Raji (cell line): Measurements from ENCODE around the gene TM4SF5.
A peak's percentile ranks its signal among the peaks of the same experiment; 100 is the strongest.

Experiments used
- POLR2A ChIP-seq: IDR thresholded peaks from 2 replicates; pipeline ENCODE4 v1.6.1; 2011; ENCODE audit warnings: low read depth, low read length, control low read depth; ENCODE audit not compliant: insufficient read depth

The TM4SF5 gene, protein sequence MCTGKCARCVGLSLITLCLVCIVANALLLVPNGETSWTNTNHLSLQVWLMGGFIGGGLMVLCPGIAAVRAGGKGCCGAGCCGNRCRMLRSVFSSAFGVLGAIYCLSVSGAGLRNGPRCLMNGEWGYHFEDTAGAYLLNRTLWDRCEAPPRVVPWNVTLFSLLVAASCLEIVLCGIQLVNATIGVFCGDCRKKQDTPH

DNA sequence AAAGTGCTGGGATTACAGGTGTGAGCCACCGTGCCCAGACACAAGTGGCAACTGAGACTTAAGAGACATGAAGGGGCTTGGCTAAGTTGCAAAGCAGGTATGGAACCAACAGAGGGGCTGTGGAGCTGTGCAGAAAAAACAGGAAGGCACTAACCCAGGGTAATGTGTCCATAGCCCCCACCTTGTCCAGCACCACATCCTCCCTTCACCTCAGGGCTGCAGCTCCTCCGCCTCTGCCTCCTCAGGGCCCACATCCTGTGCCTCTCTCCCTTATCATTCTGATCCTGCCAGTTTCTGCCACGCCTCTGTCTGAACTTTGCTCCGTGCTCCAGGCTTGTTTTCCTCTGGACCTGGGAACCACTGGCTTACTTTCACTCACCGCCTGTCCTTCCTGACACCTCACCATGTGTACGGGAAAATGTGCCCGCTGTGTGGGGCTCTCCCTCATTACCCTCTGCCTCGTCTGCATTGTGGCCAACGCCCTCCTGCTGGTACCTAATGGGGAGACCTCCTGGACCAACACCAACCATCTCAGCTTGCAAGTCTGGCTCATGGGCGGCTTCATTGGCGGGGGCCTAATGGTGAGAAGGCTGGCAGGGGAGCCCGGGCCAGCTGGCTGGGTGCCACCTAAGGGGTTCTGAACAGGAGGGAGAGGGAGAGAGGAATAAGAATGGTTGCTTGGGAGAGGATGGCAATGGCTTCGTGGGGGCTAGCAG is at the start of gene TM4SF5:
TSS of gene TM4SF5 (plus strand) at position 368 of the 716 bp plus-strand sequence. CDS start at position 405, 37 bp downstream.
- no peak for TF ChIP-seq POLR2A

DNA sequence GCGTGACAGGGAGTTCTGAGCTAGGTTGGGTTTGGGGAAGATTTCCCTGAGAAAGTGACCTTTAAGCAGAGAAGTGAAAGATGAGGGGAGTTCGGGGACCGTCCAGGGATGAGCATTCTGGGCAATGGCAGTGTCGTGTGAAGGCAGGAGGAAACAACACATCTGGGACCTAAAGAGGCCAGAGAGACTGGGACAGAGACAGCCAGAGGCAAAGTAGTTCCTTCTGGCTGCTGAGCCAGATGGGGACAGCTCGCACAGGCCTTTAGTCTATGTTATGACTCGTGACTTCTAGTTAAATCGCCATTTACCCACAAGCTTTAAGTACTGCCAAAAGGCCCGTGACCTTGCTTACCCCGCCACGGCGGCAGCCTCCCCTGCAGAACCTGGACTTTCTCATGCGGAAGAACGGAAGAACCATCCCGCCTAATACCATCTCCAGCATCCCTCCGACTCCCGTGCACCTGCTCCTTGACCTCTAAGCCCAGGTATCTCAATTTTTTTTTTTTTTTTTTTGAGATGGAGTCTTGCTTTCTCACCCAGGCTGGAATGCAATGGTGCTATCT is 48.9 kb upstream of the TM4SF5 start:
- TF ChIP-seq POLR2A: no peak

DNA sequence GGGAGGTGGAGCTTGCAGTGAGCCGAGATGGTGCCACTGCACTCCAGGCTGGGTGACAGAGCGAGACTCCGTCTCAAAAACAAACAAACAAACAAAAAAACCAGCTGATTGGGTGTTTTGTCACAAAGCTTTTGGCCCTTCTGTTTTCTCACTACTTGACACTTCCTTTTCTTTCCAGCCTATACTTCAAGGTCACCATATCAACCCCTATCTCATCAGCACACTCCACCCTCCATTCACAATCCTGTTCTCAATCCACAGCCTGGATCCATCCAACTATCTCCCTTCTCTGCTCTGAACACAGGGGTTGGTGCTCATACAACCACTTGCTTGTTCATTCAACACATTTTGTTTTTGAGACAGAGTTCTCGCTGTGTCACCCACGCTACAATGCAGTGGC is 47.0 kb upstream of the TM4SF5 start:
- TF ChIP-seq POLR2A: no peak

DNA sequence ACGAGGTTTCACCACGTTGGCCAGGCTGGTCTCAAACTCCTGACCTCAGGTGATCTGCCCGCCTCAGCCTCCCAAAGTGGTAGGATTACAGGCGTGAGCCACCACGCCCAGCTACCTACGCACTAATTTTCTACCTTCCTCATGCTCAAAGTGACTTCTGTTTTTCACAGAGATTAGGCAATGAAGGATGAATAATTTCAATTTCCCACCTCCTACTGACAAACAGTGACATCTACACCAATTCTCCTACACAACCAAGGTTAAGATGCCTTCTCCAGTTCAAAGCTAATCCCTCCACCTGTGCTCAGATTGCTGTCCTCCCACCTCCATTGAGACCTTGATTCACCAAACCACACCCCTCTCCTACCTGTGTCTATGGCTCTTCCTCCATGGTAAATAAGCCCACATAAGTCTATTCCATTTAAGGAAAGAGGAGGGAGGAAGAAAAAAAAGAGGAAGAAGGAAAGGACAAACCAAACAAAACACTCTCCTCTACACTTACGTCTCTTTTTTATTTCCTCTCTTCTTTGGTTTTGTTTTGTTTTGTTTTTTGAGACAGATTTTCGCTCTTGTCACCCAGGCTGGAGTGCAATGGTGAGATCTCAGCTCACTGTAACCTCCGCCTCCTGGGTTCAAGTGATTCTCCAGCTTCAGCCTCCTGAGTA is 45.9 kb upstream of the TM4SF5 start:
- no peak for TF ChIP-seq POLR2A

DNA sequence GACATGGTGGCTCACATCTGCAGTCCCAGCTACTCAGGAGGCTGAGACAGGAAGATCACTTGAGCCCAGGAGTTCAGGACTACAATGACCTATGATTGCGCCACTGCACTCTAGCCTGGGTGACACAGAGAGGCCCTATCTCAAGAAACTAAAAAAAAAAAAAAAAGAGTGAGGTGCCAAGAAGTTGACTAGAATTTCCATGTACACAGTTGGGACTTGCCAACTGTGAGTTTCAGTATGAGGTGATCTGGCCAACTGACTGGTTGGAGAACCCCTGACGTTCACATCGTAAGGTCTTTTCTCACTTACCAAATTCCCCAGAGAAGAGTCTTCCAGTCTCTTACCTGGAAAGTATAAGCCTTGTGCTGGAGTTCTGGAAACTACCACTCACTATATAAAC is 43.6 kb upstream of the TM4SF5 start:
- TF ChIP-seq POLR2A: no peak

DNA sequence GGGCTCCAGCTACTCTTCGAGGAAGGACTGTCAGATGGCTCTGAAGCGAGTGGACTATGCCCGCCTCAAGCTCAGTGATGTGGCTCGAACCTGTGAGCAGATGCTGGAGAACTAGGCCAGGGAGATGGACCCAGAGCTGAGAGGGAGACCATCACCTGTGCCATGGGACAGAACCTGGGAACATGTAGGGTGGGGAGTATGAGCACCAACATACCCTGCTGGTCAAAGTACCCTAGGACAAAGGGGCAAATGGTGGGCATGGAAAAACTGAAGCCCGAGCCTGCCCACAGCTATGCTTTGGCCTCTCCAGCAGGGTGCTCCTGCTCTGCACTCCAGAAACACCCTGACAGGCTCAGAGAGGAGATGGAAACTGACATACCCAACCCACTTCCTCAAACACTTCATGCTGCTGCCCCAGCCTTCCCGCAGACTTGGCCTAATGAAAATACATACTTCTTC is 38.6 kb upstream of the TM4SF5 start:
- no peak for TF ChIP-seq POLR2A

DNA sequence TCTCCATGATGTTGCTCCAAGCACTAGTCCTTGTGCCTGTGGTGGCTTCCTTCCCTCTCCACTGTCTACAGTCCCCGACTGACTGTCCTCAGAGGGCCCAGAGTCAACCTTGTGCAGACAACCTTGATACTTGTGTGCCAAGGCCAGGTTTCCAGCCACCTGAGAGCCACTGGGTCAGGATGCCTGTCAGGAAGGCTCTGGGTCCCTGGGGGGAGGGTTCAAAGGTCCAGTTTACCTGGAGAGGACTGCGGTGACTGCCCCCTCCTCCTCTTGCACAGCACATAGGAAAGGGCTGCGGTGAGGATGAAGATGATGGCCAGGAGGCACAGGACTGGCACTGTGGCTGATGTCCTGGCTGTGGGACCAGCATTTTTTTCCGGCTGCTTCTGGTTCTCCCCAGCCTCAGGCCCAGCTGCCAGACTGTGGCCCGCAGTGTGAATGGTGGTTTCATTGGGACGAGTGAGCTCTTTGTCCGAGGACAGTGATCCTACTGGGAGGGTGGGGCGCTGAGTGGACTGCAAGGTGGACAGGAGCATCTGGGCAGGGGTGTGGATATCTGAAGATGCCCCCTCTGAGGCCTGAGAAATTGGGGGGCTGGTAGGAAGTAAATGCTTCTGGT is 36.7 kb upstream of the TM4SF5 start:
- TF ChIP-seq POLR2A: 0 out of 2 replicates have a peak, but pooled peaks have one; percentile 11

DNA sequence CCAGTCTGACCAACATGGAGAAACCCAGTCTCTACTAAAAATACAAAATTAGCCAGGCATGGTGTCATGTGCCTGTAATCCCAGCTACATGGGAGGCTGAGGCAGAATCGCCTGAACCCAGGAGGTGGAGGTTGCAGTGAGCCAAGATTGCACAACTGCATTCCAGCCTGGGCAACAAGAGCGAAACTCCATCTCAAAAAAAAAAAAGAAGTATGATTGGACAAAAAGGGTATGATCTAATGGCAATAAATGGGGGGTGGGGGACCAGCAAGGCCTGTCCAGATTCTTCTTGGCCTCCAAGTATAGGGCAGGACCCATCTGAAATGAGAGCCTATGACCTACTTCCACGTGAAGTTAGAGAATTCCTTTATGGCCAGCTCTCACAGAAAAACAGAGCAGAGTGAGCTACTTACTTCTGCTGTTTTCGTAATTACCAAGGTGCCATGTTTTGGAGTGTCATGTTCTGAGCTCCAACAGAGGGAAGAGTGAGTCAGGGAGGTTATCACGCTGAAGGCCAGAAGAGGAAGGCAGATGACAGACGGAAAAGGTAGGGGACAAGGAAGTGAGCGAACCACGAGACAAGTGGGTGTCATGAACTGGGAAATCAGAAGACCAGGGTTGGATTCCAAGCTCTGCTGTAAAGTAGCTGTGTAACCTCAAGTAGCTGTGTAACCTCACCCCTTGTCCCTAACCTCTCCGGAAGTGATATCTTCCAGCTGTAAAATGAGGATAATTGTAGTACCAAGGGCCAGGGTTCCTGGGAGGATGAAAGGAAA is 35.6 kb upstream of the TM4SF5 start:
- TF ChIP-seq POLR2A: no peak

DNA sequence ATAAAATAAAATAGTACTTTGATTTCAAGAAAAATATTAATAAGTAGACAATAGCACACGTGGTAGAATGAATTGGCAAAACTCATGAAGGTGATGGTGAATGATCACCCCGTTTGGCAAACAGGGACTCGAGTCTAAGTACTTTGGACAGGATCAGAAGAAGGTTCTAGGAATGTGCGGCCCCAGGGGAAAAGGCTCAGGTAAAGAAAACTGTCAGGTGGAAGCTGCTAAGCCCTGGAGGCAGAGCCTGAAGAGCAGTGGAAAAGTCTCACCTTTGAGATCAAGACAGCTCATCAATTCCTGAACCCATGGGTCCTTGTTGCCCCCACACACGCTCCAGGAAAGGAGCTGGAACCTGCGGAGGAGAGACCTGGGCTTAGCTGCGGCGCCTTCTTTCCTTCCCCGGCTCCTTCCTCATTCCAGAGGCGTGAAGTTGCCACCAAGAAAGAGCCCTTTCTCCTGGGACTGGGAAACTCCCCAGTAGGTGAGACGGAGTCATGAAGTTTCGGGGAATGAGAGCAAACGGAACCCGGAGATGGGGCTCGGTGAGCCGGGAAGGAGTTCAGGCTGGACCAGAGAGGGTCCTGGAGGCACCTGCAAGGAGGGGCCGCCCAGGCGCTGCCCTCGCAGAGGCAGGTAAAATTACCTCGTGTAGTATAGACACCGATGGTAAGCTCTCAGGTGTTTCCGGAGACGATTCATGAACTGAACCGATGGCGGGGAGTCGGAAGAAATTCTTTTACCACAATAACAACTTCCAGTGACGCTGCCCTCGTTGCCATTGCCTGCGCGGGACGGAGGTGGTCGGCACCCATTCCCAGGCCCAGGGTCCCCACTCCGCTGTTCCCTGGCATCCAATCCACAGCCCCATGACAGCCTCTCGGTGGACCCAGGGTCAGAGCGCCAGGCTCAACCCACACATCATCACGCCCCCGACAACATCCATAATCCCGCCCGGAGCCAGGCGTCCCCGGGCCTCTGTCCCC is 33.3 kb upstream of the TM4SF5 start:
- no peak for TF ChIP-seq POLR2A

DNA sequence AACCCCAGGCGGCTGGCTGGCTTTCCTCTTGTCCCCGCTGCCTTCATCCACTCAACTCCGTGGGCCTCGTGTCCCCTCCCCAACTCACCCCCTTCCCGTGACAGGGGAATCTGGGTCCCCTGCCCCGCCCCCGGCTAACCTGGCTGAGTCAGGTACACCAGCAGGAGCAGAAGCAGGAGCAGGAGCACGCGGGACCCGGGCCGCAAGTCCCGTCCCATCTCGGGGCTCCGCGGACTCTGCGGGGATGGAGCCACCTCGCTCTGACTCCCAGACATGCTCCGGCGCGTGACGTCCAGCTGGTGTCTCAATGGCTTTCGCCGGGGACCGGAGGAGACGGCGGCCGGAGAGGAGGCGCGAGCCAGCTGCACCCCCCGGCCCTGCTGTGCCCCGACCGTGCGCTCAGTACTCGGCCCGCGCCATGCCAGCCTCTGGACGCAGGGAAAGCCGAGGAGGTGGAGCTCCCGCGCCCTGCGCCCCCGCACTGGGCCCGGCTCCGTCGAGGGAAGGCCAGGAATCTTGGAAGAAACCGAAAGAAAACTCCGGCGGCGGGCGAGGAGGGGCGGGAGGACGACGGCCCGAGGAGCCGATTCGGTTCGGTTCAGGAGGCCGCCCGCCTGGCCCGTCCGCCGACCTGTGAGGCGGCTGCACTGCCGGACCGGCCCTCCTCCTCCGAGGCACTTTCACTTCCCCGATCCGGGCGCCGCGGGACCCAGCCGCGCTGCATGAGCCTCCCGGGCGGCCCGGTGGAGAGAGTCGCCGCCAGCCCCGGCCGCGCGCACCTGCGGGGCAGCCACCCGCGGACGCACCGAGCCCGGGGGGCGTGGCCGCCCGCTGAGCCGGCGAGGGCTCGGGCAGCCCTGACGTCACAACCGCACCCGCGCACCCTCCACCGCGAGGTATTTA is 32.3 kb upstream of the TM4SF5 start, which contains the start of the genes CXCL16 and ZMYND15:
TSS of gene CXCL16 (minus strand) at position 807 of the 903 bp plus-strand sequence. CDS start at position 218, 589 bp downstream.
TSS of gene ZMYND15 (plus strand) at position 712 of the 903 bp plus-strand sequence. CDS start 716 bp downstream, outside the sequence.
- TF ChIP-seq POLR2A: no peak

DNA sequence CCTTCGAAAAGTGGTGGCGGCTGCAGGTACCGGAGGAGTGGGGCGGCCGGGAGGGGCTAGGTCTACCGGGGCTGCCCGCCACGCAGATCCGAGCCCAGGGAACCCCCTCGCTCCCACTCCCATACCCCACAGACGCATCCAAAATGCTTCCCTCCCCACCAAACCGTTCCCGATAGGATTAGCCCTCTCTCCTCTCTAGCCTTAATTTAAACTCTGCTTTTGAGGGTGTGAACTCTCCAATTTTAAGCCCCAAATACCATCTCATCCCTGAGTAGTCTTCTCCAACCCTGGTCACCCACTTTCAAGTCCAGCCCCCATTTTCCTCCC is 31.7 kb upstream of the TM4SF5 start:
- TF ChIP-seq POLR2A: no peak

DNA sequence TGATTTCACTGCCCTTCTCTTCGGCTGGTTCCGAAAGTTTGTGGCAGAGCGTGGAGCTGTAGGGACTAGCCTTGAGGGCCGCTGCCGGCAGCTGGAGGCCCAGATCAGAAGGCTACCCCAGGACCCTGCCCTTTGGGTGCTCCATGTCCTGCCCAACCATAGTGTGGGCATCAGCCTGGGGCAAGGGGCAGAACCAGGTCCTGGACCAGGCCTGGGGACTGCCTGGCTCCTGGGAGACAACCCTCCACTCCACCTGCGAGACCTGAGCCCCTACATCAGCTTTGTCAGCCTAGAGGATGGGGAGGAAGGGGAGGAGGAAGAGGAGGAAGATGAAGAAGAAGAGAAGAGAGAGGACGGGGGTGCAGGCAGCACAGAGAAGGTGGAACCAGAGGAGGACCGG is 31.1 kb upstream of the TM4SF5 start:
- no peak for TF ChIP-seq POLR2A

DNA sequence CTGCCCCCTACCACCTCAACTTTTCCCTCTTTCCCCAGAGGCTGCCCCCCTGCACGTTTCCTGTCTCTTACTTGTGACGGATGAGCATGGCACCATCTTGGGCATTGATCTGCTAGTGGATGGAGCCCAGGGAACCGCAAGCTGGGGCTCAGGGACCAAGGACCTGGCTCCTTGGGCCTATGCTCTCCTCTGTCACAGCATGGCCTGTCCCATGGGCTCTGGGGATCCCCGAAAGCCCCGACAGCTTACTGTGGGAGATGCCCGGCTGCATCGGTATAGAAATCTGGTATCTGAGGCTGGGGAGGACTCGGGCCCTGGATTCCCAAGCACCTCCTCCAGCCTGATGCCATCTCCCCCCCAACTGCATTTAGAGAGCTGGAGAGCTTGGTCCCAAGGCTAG is 30.1 kb upstream of the TM4SF5 start:
- no peak for TF ChIP-seq POLR2A

DNA sequence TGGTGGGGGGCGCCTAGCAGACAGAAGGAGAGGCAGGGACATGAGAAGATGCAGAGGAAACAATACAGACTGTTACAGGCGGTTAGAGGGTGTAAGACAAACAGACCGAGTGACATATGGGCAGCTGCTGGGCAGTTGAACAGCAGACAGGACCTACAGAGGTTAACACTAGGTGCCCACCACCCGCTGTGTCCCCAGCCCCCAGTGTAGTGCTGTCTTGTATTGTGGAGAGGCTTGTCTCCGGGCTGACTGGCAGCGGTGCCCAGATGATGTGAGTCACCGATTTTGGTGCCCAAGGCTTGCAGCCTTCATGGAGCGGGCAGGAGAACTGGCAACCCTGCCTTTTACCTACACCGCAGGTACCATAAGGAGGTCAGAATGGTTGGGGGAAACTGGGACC is 29.6 kb upstream of the TM4SF5 start:
- no peak for TF ChIP-seq POLR2A
